ENCODE results near the gene DYNC1H1. TPM values are rescaled to one million over a fixed set of nuclear protein-coding genes. Genes with fewer than 3 reads are reported as not detected.

Gene DYNC1H1
- 359 and 396 TPM in 2 replicates for total RNA-seq

DNA sequence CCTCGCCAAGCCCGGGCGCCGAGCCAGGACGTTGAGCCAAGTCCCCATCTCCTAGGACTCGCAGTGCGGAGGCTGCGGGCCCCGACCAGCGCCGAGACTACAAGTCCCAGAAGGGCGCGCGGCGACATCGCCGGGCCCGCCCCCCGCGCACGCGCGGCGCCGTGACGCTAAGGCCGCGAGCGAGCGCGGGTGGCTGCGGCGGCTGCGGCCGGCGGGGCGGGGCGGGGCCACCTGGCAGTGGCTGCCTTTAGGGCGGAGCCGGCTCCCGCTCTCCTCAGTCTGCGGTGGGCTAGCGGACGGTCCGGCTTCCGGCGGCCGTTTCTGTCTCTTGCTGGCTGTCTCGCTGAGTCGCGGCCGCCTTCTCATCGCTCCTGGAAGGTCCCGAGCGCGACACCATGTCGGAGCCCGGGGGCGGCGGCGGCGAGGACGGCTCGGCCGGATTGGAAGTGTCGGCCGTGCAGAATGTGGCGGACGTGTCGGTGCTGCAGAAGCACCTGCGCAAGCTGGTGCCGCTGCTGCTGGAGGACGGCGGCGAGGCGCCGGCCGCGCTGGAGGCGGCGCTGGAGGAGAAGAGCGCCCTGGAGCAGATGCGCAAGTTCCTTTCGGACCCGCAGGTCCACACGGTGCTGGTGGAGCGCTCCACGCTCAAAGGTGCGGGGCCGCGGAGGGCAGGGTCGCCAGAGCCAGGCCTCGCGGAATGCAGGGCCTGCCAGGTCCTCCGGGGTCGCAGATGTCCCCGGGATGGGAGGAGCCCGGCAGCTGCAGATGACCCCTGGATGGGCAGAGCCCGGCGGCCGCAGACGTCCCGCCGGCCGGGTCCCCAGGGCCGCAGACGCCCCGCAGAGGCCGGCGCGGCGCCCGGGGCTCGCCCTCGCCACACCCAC lies at the start of gene DYNC1H1:
TSS of gene DYNC1H1 (plus strand) at position 277 of the 884 bp plus-strand sequence. CDS start at position 396, 119 bp downstream.

DNA sequence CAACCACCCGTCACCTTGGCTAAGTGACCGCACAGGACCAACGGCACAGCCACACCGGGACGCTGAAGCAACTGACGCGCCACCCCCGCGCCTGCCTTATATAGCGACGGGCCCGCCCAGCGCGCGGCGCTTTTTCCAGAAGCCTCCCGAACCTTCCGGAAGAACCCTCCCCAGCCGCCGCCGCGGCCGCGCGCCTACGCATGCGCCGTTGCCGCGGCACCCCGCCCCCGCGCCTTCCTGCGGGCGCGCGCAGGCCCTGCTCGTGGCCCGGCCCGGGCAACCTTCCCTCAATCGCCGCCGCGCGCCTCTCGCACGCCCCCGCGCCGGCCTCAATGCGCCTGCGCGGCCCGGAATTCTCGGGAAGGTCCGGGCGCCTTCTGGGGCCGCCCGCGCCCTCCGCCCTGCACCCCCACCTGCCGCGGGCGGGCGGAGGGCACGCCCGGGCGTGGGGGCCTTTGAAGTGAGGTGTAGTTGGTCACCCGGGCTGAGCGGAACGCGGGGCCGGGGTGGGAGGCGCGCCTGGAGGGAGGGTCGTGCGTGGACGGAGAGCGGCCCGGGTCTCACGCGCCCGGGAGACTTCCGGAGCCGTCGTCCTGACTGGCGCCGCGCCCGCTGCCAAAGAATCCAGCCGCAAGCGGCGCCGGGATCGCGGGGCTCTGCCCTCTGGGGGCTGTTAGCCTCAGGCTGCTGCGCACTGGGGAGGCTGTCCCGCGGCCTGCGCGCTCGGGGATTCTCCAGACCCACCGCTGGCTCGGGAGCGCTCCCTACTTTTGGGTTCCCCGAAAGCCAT lies 122.8 kb downstream of the DYNC1H1 start, which contains the start of gene HSP90AA1:
TSS of gene HSP90AA1 (minus strand) at position 73 of the 790 bp plus-strand sequence. CDS start 666 bp downstream, outside the sequence.

Other genes with a start within 250 kb of the DYNC1H1 start
- 58.2 and 67.2 TPM in 2 replicates for gene PPP2R5C, start 202.9 kb upstream of the DYNC1H1 start, total RNA-seq
- gene HSP90AA1, start 122.5 kb downstream of the DYNC1H1 start, total RNA-seq: 526 and 548 TPM in 2 replicates
- gene WDR20, start 175.3 kb downstream of the DYNC1H1 start, total RNA-seq: 13.3 and 17.2 TPM in 2 replicates